Measurements from ENCODE around the gene RXFP3. TPM values are rescaled to one million over a fixed set of nuclear protein-coding genes. Genes with fewer than 3 reads are reported as not detected.

RXFP3 gene
- total RNA-seq, 1 donor from 2014 or later, result not detected

- no peak for DNase-seq (ENCODE audit: low spot score)
- no peak for ATAC-seq
Observed at GRCh38 chr5:33978306-33978705, 42.1 kb downstream of the RXFP3 start.

- no peak for DNase-seq (ENCODE audit: low spot score)
- ATAC-seq, result no peak
Observed at GRCh38 chr5:33980030-33980429, 43.8 kb downstream of the RXFP3 start.

- ATAC-seq, result no peak
- DNase-seq (ENCODE audit: low spot score), result no peak
Observed at GRCh38 chr5:33981408-33982162, 45.4 kb downstream of the RXFP3 start.

- DNase-seq (ENCODE audit: low spot score) (no peak), ATAC-seq (peak; percentile 41)
Observed at GRCh38 chr5:33984178-33984577, 48.0 kb downstream of the RXFP3 start.

GRCh38 chr5:33984671-33985124 is 48.5 kb downstream of the RXFP3 start, which contains the start of gene SLC45A2:
SLC45A2 (minus strand) TSS chr5:33984693; CDS start chr5:33984583, 110 bp downstream.
- ATAC-seq, result peak; percentile 47
- DNase-seq (ENCODE audit: low spot score), result no peak

GRCh38 chr5:33985447-33985846 is 49.3 kb downstream of the RXFP3 start:
- ATAC-seq (no peak), DNase-seq (ENCODE audit: low spot score) (no peak)

Other genes with a start within 250 kb of the RXFP3 start
- 1.9 TPM for gene ADAMTS12, start 44.4 kb upstream of the RXFP3 start, total RNA-seq
- gene SLC45A2, start 48.3 kb downstream of the RXFP3 start, total RNA-seq, result 0.48 TPM
- gene AMACR, start 71.7 kb downstream of the RXFP3 start, total RNA-seq, result 58.0 TPM
- 1.9 TPM for gene C1QTNF3, start 106.8 kb downstream of the RXFP3 start, total RNA-seq